ENCODE data around the gene SH3PXD2B. TPM values are rescaled to one million over a fixed set of nuclear protein-coding genes. Genes with fewer than 3 reads are reported as not detected.

SH3PXD2B gene
- total RNA-seq, 1 donor from 2014 or later = 60.8 TPM

GRCh38 chr5:172417130-172417841, 37.0 kb downstream of the SH3PXD2B start:
- Histone ChIP-seq H3K27ac (peak overlapping the region; percentile 71 to 81), H3K4me3 (no peak overlapping the region), H3K36me3 (peaks cover 0 to 5% of the 10 kb centered on the region in 2 donors), H3K9me3 (no peaks in the 10 kb centered on the region), H3K27me3 (no peaks in the 10 kb centered on the region), H3K4me1 (peaks cover 21 to 56% of the 10 kb centered on the region in 2 donors)
- intact Hi-C loops (cut with DNase I) = no loop called here
- no peak for TF ChIP-seq CTCF (IDR thresholded peaks at IDR 0.05)
- DNase-seq (ENCODE audit: low spot score in 2 of 2) = no peak

- peak overlapping the region; percentile 15 to 58 for H3K27ac ChIP-seq
- peaks cover 24 to 69% of the 10 kb centered on the region in 2 donors for H3K4me1 ChIP-seq
- H3K4me3 ChIP-seq = no peak overlapping the region
- H3K27me3 ChIP-seq = no peaks in the 10 kb centered on the region
- TF ChIP-seq CTCF (IDR thresholded peaks at IDR 0.05) = no peak
- intact Hi-C loops (cut with DNase I) = no loop called here
- DNase-seq (ENCODE audit: low spot score in 2 of 2) = no peak
- H3K9me3 ChIP-seq = no peaks in the 10 kb centered on the region
- H3K36me3 ChIP-seq = peaks cover 0 to 4% of the 10 kb centered on the region in 2 donors
Observed at GRCh38 chr5:172415362-172416275, 38.7 kb downstream of the SH3PXD2B start.

DNA sequence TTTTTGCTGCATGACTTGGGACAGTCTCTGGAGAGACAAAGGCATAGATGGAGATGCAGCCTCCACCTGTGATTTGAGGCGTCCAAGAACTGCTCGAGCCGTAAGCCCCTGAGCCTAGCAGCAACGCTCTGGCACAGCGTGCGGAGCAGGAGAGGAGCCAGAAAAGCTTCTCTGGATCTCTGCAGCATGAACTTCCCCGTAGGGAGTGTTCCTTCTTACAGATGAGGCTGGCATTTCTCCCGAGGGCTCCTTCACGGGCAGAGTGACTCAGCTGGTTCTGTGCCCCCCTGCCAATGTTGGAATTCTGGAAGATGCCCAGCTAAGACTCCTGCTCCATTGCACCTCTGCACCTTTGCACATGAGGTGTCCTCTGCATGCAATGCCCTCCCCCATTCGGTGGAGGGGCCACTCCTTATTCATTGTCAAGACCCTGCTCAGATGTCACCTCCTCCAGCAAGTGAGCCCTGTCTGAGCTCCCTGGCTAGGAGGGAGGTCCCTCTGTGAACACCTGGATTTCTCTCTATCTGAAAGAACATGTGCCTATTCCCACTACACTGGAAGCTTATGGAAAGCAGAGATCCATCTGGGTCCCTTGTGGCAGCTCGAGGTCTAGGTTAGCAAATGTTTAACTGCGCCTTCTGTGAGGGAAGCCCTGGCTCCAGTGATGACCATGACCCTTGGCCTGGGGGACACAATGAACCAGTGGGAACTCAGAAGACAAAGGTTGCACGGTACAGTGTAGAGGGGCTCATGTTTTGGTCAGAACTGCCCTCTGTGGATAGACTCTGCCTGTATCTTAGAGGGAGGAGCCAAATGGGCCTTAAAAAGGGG, 39.6 kb downstream of the SH3PXD2B start:
- no peak for TF ChIP-seq CTCF (IDR thresholded peaks at IDR 0.05)
- H3K27me3 ChIP-seq = no peaks in the 10 kb centered on the region
- H3K36me3 ChIP-seq = peaks cover 0 to 4% of the 10 kb centered on the region in 2 donors
- no peak overlapping the region for H3K4me3 ChIP-seq
- peaks cover 24 to 62% of the 10 kb centered on the region in 2 donors for H3K4me1 ChIP-seq
- DNase-seq (ENCODE audit: low spot score in 2 of 2) = peak in 1 of 2 donors; percentile 83
- no peaks in the 10 kb centered on the region for H3K9me3 ChIP-seq
- H3K27ac ChIP-seq = peak overlapping the region; percentile 58 to 67
- intact Hi-C loops (cut with DNase I) = loop anchor here (5.0 kb wide), 1 partner anchor 132 kb away; the partner anchor contains the start of gene UBTD2

DNA sequence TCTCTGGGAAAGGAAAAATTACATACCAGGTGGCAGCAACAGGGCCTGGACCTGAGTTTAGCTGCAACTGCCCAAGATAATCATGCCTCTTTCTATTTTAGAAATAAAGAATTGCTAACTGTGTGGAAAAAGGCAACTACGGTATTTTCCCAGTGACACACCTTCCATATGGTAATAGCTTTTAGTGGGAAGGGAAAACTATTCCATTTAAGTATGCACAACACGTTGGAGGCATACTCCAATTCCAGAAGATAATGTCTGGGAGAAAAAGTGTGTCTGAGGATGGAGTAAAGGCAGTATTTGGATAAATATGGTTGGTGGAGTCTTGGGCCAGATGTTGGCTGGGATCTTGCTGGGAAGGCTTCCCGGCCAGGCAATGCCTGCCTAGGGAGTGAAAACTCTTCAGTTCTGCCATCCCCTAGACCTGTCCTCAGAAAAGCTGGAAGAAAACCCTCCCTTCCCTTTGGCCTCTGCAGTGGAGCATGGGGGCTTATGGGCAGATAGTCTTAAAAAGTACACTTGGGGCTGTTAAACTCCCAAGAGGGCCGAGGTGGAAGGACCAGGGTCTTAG, 40.6 kb downstream of the SH3PXD2B start:
- H3K27ac ChIP-seq = peak overlapping the region; percentile 58 to 67
- TF ChIP-seq CTCF (IDR thresholded peaks at IDR 0.05) = no peak
- H3K4me3 ChIP-seq = no peak overlapping the region
- H3K27me3 ChIP-seq = no peaks in the 10 kb centered on the region
- H3K36me3 ChIP-seq = peaks cover 0 to 4% of the 10 kb centered on the region in 2 donors
- no peaks in the 10 kb centered on the region for H3K9me3 ChIP-seq
- intact Hi-C loops (cut with DNase I) = loop anchor here (5.0 kb wide), 1 partner anchor 131 kb away; the partner anchor contains the start of gene UBTD2
- H3K4me1 ChIP-seq = peaks cover 20 to 51% of the 10 kb centered on the region in 2 donors
- DNase-seq (ENCODE audit: low spot score in 2 of 2) = no peak
